H1 (cell line): ENCODE data around the gene FAT1. TPM values are rescaled to one million over a fixed set of nuclear protein-coding genes. Genes with fewer than 3 reads are reported as not detected.
A peak's percentile ranks its signal among the peaks of the same experiment; 100 is the strongest.

ENCODE experiments used
- CTCF ChIA-PET: fragments of 300-600 bp; sonication (Branson Sonifier 250); formaldehyde crosslinking; loops from one replicate; lab custom pipeline; 2021; ENCODE audit not compliant: partially characterized antibody; lab: Charles Lee
- POLR2A ChIA-PET: fragments of 300-600 bp; sonication (Branson Sonifier 250); formaldehyde crosslinking; loops from one replicate; lab custom pipeline; 2021; ENCODE audit warnings: inconsistent platforms; ENCODE audit not compliant: partially characterized antibody; lab: Charles Lee
- DNase-seq, 2 experiments: peaks; one replicate each; pipeline versions ENCODE4 v3.0.0 to v3.0.0-alpha.2; 2010 to 2022; ENCODE audit warnings: low spot score in 2 of 2, low read depth in 1 of 2, mixed read lengths in 1 of 2
- FAIRE-seq: peaks from 2 replicates; lab custom pipeline; 2011; peaks lifted over from hg19 to GRCh38; lab: Jason Lieb, UNC
- H2AFZ ChIP-seq: 2 replicates; pipeline ENCODE4 v1.8.1; 2012; ENCODE audit warnings: low read length, inconsistent platforms
- H2AK5ac ChIP-seq: 2 replicates; pipeline ENCODE4 v1.6.1; 2013; ENCODE audit warnings: low read depth, low read length
- H2BK120ac ChIP-seq: replicated peaks from 2 replicates; pipeline ENCODE3; 2013; ENCODE audit warnings: low read depth, low read length, inconsistent platforms
- H2BK12ac ChIP-seq: 2 replicates; pipeline ENCODE4 v1.6.1; 2013; ENCODE audit warnings: low read depth, low read length
- H2BK15ac ChIP-seq: 2 replicates; pipeline ENCODE4 v1.6.1; 2013; ENCODE audit warnings: low read length
- H2BK20ac ChIP-seq: 2 replicates; pipeline ENCODE4 v1.6.1; 2013; ENCODE audit warnings: low read length
- H2BK5ac ChIP-seq: 2 replicates; pipeline ENCODE4 v1.6.1; 2013; ENCODE audit warnings: low read depth, low read length
- H3K14ac ChIP-seq: 2 replicates; pipeline ENCODE4 v1.6.1; 2013; ENCODE audit warnings: inconsistent platforms; ENCODE audit not compliant: insufficient read length
- H3K18ac ChIP-seq: 2 replicates; pipeline ENCODE4 v1.6.1; 2013; ENCODE audit warnings: low read length; ENCODE audit errors: extremely low read depth
- H3K23ac ChIP-seq: 2 replicates; pipeline ENCODE4 v1.6.1; 2013; ENCODE audit warnings: inconsistent platforms; ENCODE audit not compliant: insufficient read length
- H3K23me2 ChIP-seq: 2 replicates; pipeline ENCODE4 v1.6.1; 2013; ENCODE audit warnings: low read depth, low read length
- H3K27ac ChIP-seq: 2 replicates; pipeline ENCODE4 v1.6.1; 2011; ENCODE audit warnings: low read depth, low read length, inconsistent platforms
- H3K27me3 ChIP-seq, 4 experiments: replicated peaks in 1 of 4; 1 replicate in 1 of 4; 2 replicates in 3 of 4; pipeline versions ENCODE4 v1.6.1 to v1.8.1; 2011 to 2013; ENCODE audit warnings: low read length in 3 of 4, mild to moderate bottlenecking in 3 of 4, inconsistent platforms in 2 of 4, mixed read lengths in 2 of 4, moderate library complexity in 1 of 4; ENCODE audit not compliant: control insufficient read depth in 3 of 4, insufficient read depth in 3 of 4; ENCODE audit errors: extremely low read depth in 1 of 4
- H3K36me3 ChIP-seq, 4 experiments: 2 replicates each; pipeline versions ENCODE4 v1.6.1 to v1.8.1; 2011 to 2013; ENCODE audit warnings: mild to moderate bottlenecking in 4 of 4, low read length in 3 of 4, moderate library complexity in 2 of 4, control low read depth in 1 of 4, inconsistent platforms in 1 of 4; ENCODE audit not compliant: insufficient read depth in 4 of 4, control insufficient read depth in 2 of 4
- H3K4ac ChIP-seq: replicated peaks from 2 replicates; pipeline ENCODE3; 2013; ENCODE audit warnings: low read length, low read depth, mixed read lengths, inconsistent platforms; ENCODE audit not compliant: insufficient read length
- H3K4me1 ChIP-seq, 4 experiments: replicated peaks in 1 of 4; 1 replicate in 1 of 4; 2 replicates in 3 of 4; pipeline versions ENCODE4 v1.6.1 to v1.8.1; 2011 to 2013; ENCODE audit warnings: low read length in 3 of 4, inconsistent platforms in 2 of 4, mixed read lengths in 1 of 4; ENCODE audit not compliant: insufficient read depth in 4 of 4, control insufficient read depth in 3 of 4
- H3K4me2 ChIP-seq, 2 experiments: 2 replicates each; pipeline versions ENCODE4 v1.6.1 to v1.8.1; 2011 to 2013; ENCODE audit warnings: low read depth in 2 of 2, low read length in 2 of 2, control low read depth in 1 of 2, inconsistent platforms in 1 of 2, mild to moderate bottlenecking in 1 of 2; ENCODE audit not compliant: insufficient read depth in 1 of 2
- H3K4me3 ChIP-seq, 4 experiments: fragments of 200-600, 300-600 bp in 1 of 4; sonication (generic), shearing (Covaris generic), sonication (Bioruptor Twin) in 1 of 4; 2 replicates each; pipeline versions ENCODE4 v1.5.1 to v1.8.1; 2011 to 2016; ENCODE audit warnings: low read length in 4 of 4, low read depth in 3 of 4, control low read depth in 2 of 4, inconsistent platforms in 2 of 4, mild to moderate bottlenecking in 2 of 4, mixed read lengths in 1 of 4, moderate library complexity in 1 of 4; ENCODE audit not compliant: insufficient read depth in 2 of 4; ENCODE audit errors: extremely low read depth in 1 of 4
- H3K56ac ChIP-seq: replicated peaks from 2 replicates; pipeline ENCODE3; 2013; ENCODE audit warnings: low read depth, mild to moderate bottlenecking, mixed read lengths, low read length, inconsistent platforms; ENCODE audit not compliant: insufficient read length
- H3K79me1 ChIP-seq: 2 replicates; pipeline ENCODE4 v1.6.1; 2013; ENCODE audit warnings: low read depth, low read length, control low read depth
- H3K79me2 ChIP-seq, 2 experiments: 2 replicates each; pipeline versions ENCODE4 v1.6.1 to v1.8.1; 2012 to 2013; ENCODE audit warnings: low read length in 2 of 2, mild to moderate bottlenecking in 2 of 2, inconsistent platforms in 1 of 2; ENCODE audit not compliant: insufficient read depth in 2 of 2, control insufficient read depth in 1 of 2
- H3K9ac ChIP-seq, 4 experiments: replicated peaks in 1 of 4; 1 replicate in 1 of 4; 2 replicates in 3 of 4; pipeline versions ENCODE4 v1.6.1 to v1.8.1; 2011 to 2013; ENCODE audit warnings: low read depth in 3 of 4, low read length in 3 of 4, control low read depth in 2 of 4, mild to moderate bottlenecking in 2 of 4, moderate library complexity in 2 of 4, inconsistent platforms in 1 of 4; ENCODE audit errors: extremely low read depth in 1 of 4
- H3K9me3 ChIP-seq, 2 experiments: 2 replicates each; pipeline versions ENCODE4 v1.6.1 to v1.8.1; 2012 to 2013; ENCODE audit warnings: mild to moderate bottlenecking in 2 of 2, moderate library complexity in 2 of 2, control low read depth in 1 of 2, inconsistent platforms in 1 of 2, low read depth in 1 of 2, low read length in 1 of 2, mixed read lengths in 1 of 2; ENCODE audit not compliant: insufficient read depth in 2 of 2
- H4K20me1 ChIP-seq, 2 experiments: replicated peaks in 1 of 2; 2 replicates each; pipeline versions ENCODE3 to v1.8.1; 2011 to 2013; ENCODE audit warnings: inconsistent platforms in 2 of 2, low read length in 2 of 2, mild to moderate bottlenecking in 1 of 2; ENCODE audit not compliant: insufficient read depth in 2 of 2, control insufficient read depth in 1 of 2
- H4K5ac ChIP-seq: 2 replicates; pipeline ENCODE4 v1.6.1; 2013; ENCODE audit warnings: low read length, low read depth, mixed read lengths, inconsistent platforms; ENCODE audit not compliant: insufficient read length
- H4K8ac ChIP-seq: 2 replicates; pipeline ENCODE4 v1.8.0; 2013; ENCODE audit warnings: mild to moderate bottlenecking, moderate library complexity, low read length, inconsistent platforms; ENCODE audit not compliant: insufficient read depth; ENCODE audit errors: extremely low read depth
- H4K91ac ChIP-seq: replicated peaks from 2 replicates; pipeline ENCODE3; 2013; ENCODE audit warnings: low read length, mixed read lengths, inconsistent platforms; ENCODE audit not compliant: insufficient read length
- BCL11A ChIP-seq, 2 experiments: IDR thresholded peaks; one replicate each; pipeline ENCODE4 v1.6.1; 2011; ENCODE audit warnings: low read depth in 2 of 2, low read length in 2 of 2, mild to moderate bottlenecking in 2 of 2
- BRCA1 ChIP-seq: IDR thresholded peaks from 2 replicates; pipeline ENCODE4 v1.6.1; 2012; ENCODE audit warnings: low read depth, low read length, improper control_type of control experiment
- CHD1 ChIP-seq: IDR thresholded peaks from 2 replicates; pipeline ENCODE4 v1.6.1; 2012; ENCODE audit warnings: low read depth, low read length, improper control_type of control experiment
- EZH2 ChIP-seq: fragments of 200-600 bp; sonication (generic); IDR thresholded peaks from 2 replicates; pipeline ENCODE4 v1.7.1; 2012; ENCODE audit warnings: low read depth, mild to moderate bottlenecking, moderate library complexity, low read length, inconsistent platforms; ENCODE audit not compliant: severe bottlenecking
- SP1 ChIP-seq: IDR thresholded peaks from 2 replicates; pipeline ENCODE4 v1.6.1; 2011; ENCODE audit warnings: low read depth, low read length
- SP2 ChIP-seq: IDR thresholded peaks from 2 replicates; pipeline ENCODE4 v1.6.1; 2012; ENCODE audit warnings: mild to moderate bottlenecking, low read length, inconsistent platforms
- TBP ChIP-seq: IDR thresholded peaks from 2 replicates; pipeline ENCODE4 v1.6.1; 2011; ENCODE audit warnings: low read depth, low read length, improper control_type of control experiment
- YY1 ChIP-seq: IDR thresholded peaks from 2 replicates; pipeline ENCODE4 v1.6.1; 2011; ENCODE audit warnings: low read depth, mild to moderate bottlenecking, low read length
- WGBS, 2 experiments: shearing (Covaris generic) in 1 of 2; methylation state at CpG; one replicate each; pipeline versions ENCODE4 v1.1.6 to v1.1.7; 2013 to 2015; ENCODE audit warnings: low lambda C conversion rate in 2 of 2, mixed read lengths in 2 of 2, inconsistent platforms in 1 of 2, low coverage in 1 of 2, missing lambda C conversion rate in 1 of 2; ENCODE audit not compliant: insufficient replicate concordance in 2 of 2, insufficient coverage in 1 of 2, insufficient read length in 1 of 2; ENCODE audit errors: extremely low coverage in 1 of 2, missing lambda C conversion rate in 1 of 2; 5-methylcytosine and 5-hydroxymethylcytosine counted together
- polyA plus RNA-seq, 7 experiments: library from polyadenylated mRNA; depleted of rRNA in 3 of 7; stranded (reverse) in 5 of 7; unstranded in 2 of 7; fragments of >200 nt in 5 of 7; fragments of 200-250 nt in 2 of 7; gene quantifications; 1 replicate in 5 of 7; 2 replicates in 1 of 7; 4 replicates in 1 of 7; pipeline versions ENCODE4 v1.2.1 to v1.2.3, GENCODE V29; 2011 to 2013; ENCODE audit warnings: missing spikeins in 2 of 7, mixed read lengths in 2 of 7
- total RNA-seq: library from RNA; stranded (reverse); fragmentation: NEBNext Ultra II Directional; extraction: Animal tissue kit (Norgen Biotek cat#: 25700); gene quantifications from 2 replicates; pipeline ENCODE4 v1.2.1, GENCODE V29; 2021

FAT1 gene
- total and polyA plus RNA-seq, 2 of the 8 experiments (the other 6 are each of a cell fraction or from before 2014, with no cell fraction given) = 94.4 to 137 TPM

DNA sequence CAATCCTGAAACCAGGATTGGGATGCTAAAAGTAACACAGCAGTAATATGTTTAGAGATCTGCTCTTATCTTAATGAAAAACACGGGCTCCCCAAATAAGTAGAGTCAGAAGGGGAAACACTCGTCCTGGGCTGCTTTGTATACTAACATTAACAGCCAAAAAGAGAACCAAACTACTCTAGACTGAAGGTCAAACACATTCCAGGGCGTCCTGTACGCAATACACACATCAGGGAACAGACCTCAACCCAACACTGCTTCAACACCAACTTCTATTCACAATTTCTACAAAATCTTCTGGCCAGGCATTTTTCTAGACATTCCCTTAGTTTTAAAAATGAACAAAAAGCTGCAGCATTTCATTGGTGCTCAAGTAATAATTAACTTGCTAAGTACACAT is 21.4 kb downstream of the FAT1 start:
- no peak for FAIRE-seq
- CTCF ChIA-PET = interaction anchor here (0.6 to 2.7 kb wide), 5 partner anchors 8 to 1550 kb away, joined by 3 to 21 read pairs (median 10); no protein-coding TSS in a partner anchor

More for the DNA sequence above, 21.4 kb downstream of the FAT1 start:
- peak overlapping the region in 1 of 2 experiments; percentile 43; a peak in 1 of 4 replicates for H3K4me2 ChIP-seq
- no peak overlapping the region for H4K5ac ChIP-seq
- no peak overlapping the region for H2BK12ac ChIP-seq
- H2BK120ac ChIP-seq = no peak overlapping the region
- H2BK20ac ChIP-seq = no peak overlapping the region
- peaks cover 12 to 34% (median 26%) of the 10 kb centered on the region in 4 experiments for H3K4me1 ChIP-seq
- H3K18ac ChIP-seq = no peak overlapping the region
- no peaks in the 10 kb centered on the region for H3K27me3 ChIP-seq
- H3K56ac ChIP-seq = no peak overlapping the region
- peaks cover 24% of the 10 kb centered on the region for H3K79me1 ChIP-seq
- H3K79me2 ChIP-seq = peaks cover 48 to 97% of the 10 kb centered on the region in 2 experiments
- no peak overlapping the region for H2BK15ac ChIP-seq
- no peak overlapping the region for H2BK5ac ChIP-seq
- no peak overlapping the region for H3K4ac ChIP-seq
- POLR2A ChIA-PET = interaction anchor here (1.3 kb wide), 1 partner anchor 22 kb away, joined by 3 read pairs; the partner anchor contains the start of gene FAT1
- H3K4me3 ChIP-seq = no peak overlapping the region
- no peak overlapping the region for H3K9ac ChIP-seq
- no peak overlapping the region for H2AK5ac ChIP-seq
- no peak overlapping the region for H2AFZ ChIP-seq
- no peak overlapping the region for H3K14ac ChIP-seq
- H3K36me3 ChIP-seq = peaks cover 13 to 57% (median 19%) of the 10 kb centered on the region in 4 experiments
- DNase-seq = no peak
- TF ChIP-seq CHD1 (no peak), EZH2 (no peak), BRCA1 (no peak), SP1 (no peak), TBP (no peak), YY1 (no peak), BCL11A (IDR thresholded peaks at IDR 0.05; ENCODE audit: low read depth in 2 of 2, low read length in 2 of 2) (no peak), SP2 (no peak)
- H3K23ac ChIP-seq = no peak overlapping the region
- H3K27ac ChIP-seq = no peak overlapping the region
- no peak overlapping the region for H4K8ac ChIP-seq
- WGBS, 2 experiments = 73% methylated on average over 4 of the region's 4 CpGs; no CpG with 5 or more reads in 1 of the 2 experiments
- H4K91ac ChIP-seq = no peak overlapping the region
- H3K23me2 ChIP-seq = no peaks in the 10 kb centered on the region
- H3K9me3 ChIP-seq = no peaks in the 10 kb centered on the region
- peaks cover 10 to 43% of the 10 kb centered on the region in 2 experiments for H4K20me1 ChIP-seq
